GOT3 (cell line): Measurements from ENCODE around the gene HDHD5.

ENCODE experiments used
- DNase-seq: peaks from one replicate; lab custom pipeline; 2025; ENCODE audit warnings: mixed read lengths; lab: John Stamatoyannopoulos, UW

Gene HDHD5

GRCh38 chr22:17120281-17120680, 38.8 kb downstream of the HDHD5 start:
- no peak for DNase-seq

GRCh38 chr22:17119481-17120202, 39.4 kb downstream of the HDHD5 start:
- DNase-seq: no peak

- DNase-seq: no peak
Observed at GRCh38 chr22:17118342-17118741, 40.7 kb downstream of the HDHD5 start.

- DNase-seq: no peak
Observed at GRCh38 chr22:17117890-17118289, 41.2 kb downstream of the HDHD5 start.

- no peak for DNase-seq
Observed at GRCh38 chr22:17117400-17117799, 41.7 kb downstream of the HDHD5 start.

GRCh38 chr22:17116572-17117330, 42.3 kb downstream of the HDHD5 start:
- DNase-seq: no peak

- no peak for DNase-seq
Observed at GRCh38 chr22:17115945-17116565, 43.0 kb downstream of the HDHD5 start.

GRCh38 chr22:17115236-17115635, 43.8 kb downstream of the HDHD5 start:
- no peak for DNase-seq

GRCh38 chr22:17114898-17115235, 44.2 kb downstream of the HDHD5 start:
- no peak for DNase-seq

- DNase-seq: no peak
Observed at GRCh38 chr22:17114173-17114897, 44.7 kb downstream of the HDHD5 start.

- DNase-seq: no peak
Observed at GRCh38 chr22:17113600-17113999, 45.5 kb downstream of the HDHD5 start.

- no peak for DNase-seq
Observed at GRCh38 chr22:17112491-17113042, 46.5 kb downstream of the HDHD5 start.

GRCh38 chr22:17110791-17111550, 48.1 kb downstream of the HDHD5 start:
- no peak for DNase-seq

GRCh38 chr22:17109976-17110375, 49.1 kb downstream of the HDHD5 start:
- DNase-seq: no peak

GRCh38 chr22:17109113-17109865, 49.8 kb downstream of the HDHD5 start:
- DNase-seq: no peak

GRCh38 chr22:17108256-17109112, 50.6 kb downstream of the HDHD5 start:
- DNase-seq: no peak

- DNase-seq: no peak
Observed at GRCh38 chr22:17107547-17107810, 51.6 kb downstream of the HDHD5 start.

GRCh38 chr22:17106785-17107546, 52.1 kb downstream of the HDHD5 start:
- DNase-seq: no peak

GRCh38 chr22:17106161-17106784, 52.8 kb downstream of the HDHD5 start:
- no peak for DNase-seq
